Gastroesophageal sphincter (tissue), 4 donors: ENCODE results near the gene REPIN1. TPM values are rescaled to one million over a fixed set of nuclear protein-coding genes. Genes with fewer than 3 reads are reported as not detected.
"Not testable (repeated sequence)": the region's sequence is repeated elsewhere in the genome, so short reads cannot be mapped to it uniquely, and the experiment has no call there.

ENCODE experiments used
- ATAC-seq: fragments of 150-250 bp; one replicate; pipeline ENCODE4 v1.9.1; 2016; ENCODE audit warnings: mild to moderate bottlenecking, moderate library complexity
- H3K27ac ChIP-seq, 4 donors: fragments of 200-600 bp; sonication (generic) in 3 of 4; 1 replicate in 3 of 4; 2 replicates in 1 of 4; pipeline ENCODE4 v1.5.1; 2016 to 2019
- H3K27me3 ChIP-seq: fragments of 200-600 bp; sonication (generic); one replicate; pipeline ENCODE4 v1.5.1; 2019
- H3K36me3 ChIP-seq, 2 donors: fragments of 200-600 bp; sonication (generic); one replicate each; pipeline ENCODE4 v1.5.1; 2019; ENCODE audit warnings: control low read depth in 1 of 2
- H3K4me1 ChIP-seq, 3 donors: fragments of 200-600 bp; sonication (generic); 1 replicate in 2 of 3; 2 replicates in 1 of 3; pipeline ENCODE4 v1.5.1; 2016 to 2019; ENCODE audit warnings: control low read depth in 2 of 3
- H3K4me3 ChIP-seq, 2 donors: fragments of 200-600 bp; sonication (generic); one replicate each; pipeline ENCODE4 v1.5.1; 2019; ENCODE audit warnings: mild to moderate bottlenecking in 1 of 2, moderate library complexity in 1 of 2
- H3K9me3 ChIP-seq, 3 donors: fragments of 200-600 bp; sonication (generic); one replicate each; pipeline ENCODE4 v1.5.1; 2017 to 2019; ENCODE audit warnings: control low read depth in 2 of 3
- EP300 ChIP-seq: sonication (generic); formaldehyde crosslinking; IDR thresholded peaks from one replicate; pipeline ENCODE4 v1.6.1; 2017; ENCODE audit warnings: antibody characterized with exemption, mild to moderate bottlenecking
- POLR2A ChIP-seq, 2 donors: fragments of 450-650 bp; IDR thresholded peaks; one replicate each; pipeline ENCODE4 v1.6.1; 2017; ENCODE audit warnings: antibody characterized with exemption in 2 of 2, mild to moderate bottlenecking in 2 of 2, moderate library complexity in 1 of 2
- POLR2AphosphoS5 ChIP-seq: sonication (generic); formaldehyde crosslinking; IDR thresholded peaks from one replicate; pipeline ENCODE4 v1.6.1; 2017; ENCODE audit warnings: antibody characterized with exemption
- WGBS, 2 donors: methylation state at CpG; one replicate each; pipeline ENCODE4 v1.1.5; 2018; ENCODE audit warnings: low coverage in 1 of 2; 5-methylcytosine and 5-hydroxymethylcytosine counted together
- total RNA-seq, 4 donors: library from RNA; depleted of rRNA; stranded (reverse); fragments of >200 nt; gene quantifications; one replicate each; pipeline ENCODE4 v1.1.0, GENCODE V29; 2016
- TF ChIP-seq, protein P1 (sequence below), 4 experiments: fragments of 200-600 bp in 2 of 4; fragments of 450-650 bp in 2 of 4; sonication (generic) in 1 of 4; IDR thresholded peaks; one replicate each; pipeline ENCODE4 v1.5.1; 2017 to 2019; ENCODE audit warnings: antibody characterized with exemption in 4 of 4, mild to moderate bottlenecking in 2 of 4, moderate library complexity in 2 of 4

REPIN1 gene
- total RNA-seq, 4 donors from 2014 or later, result 72.7 to 132 (median 102) TPM

DNA sequence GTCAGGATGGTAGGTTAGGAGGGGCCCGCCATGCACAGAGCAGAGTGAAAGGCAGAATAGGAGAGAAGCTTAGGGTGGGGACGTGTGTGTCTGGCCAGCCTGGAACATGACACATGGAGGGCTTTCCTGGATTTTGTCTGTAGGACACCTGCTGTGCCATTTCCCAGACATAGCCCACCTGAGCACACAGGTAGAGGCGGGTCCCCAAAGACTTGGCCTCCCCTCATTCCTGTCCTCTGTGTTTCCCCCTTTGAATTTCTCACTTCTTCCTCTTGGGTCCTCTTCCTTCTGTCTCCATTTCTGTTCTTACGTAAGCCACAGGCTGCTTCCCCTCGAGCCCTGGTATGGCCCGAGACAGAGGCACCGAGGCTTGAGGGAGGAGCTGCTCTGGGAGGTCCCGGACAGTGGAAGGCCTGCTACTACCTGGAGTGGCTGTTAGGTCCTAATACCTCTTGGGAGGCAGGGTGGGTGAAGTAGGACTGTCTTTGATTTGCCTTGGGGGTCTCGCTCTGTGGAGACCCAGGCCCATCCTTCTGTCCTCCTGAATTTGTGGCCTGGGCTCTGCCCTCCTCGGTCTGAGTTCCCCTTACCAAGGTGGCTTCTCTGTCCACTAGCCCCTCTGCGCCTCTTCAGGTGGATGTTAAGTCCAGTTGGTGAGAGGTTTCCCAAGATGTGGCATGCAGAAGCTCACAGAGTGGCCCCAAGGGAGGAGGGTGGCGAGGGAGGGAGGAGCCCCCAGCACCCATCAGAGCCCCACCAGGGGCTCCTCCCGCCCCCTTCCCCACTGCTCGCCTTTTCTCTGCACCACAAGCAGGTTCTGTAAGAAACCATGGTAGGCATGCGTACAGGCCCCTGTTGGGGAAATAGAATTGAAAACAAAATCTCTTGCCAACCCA lies 16.0 kb downstream of the REPIN1 start:
- TF ChIP-seq POLR2A (IDR thresholded peaks at IDR 0.05) (no peak), POLR2AphosphoS5 (no peak), EP300 (no peak)
- TF ChIP-seq, protein P1, sequence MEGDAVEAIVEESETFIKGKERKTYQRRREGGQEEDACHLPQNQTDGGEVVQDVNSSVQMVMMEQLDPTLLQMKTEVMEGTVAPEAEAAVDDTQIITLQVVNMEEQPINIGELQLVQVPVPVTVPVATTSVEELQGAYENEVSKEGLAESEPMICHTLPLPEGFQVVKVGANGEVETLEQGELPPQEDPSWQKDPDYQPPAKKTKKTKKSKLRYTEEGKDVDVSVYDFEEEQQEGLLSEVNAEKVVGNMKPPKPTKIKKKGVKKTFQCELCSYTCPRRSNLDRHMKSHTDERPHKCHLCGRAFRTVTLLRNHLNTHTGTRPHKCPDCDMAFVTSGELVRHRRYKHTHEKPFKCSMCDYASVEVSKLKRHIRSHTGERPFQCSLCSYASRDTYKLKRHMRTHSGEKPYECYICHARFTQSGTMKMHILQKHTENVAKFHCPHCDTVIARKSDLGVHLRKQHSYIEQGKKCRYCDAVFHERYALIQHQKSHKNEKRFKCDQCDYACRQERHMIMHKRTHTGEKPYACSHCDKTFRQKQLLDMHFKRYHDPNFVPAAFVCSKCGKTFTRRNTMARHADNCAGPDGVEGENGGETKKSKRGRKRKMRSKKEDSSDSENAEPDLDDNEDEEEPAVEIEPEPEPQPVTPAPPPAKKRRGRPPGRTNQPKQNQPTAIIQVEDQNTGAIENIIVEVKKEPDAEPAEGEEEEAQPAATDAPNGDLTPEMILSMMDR (IDR thresholded peaks at IDR 0.05), result no peak
- no peaks in the 10 kb centered on the region for H3K9me3 ChIP-seq
- H3K27ac ChIP-seq, result peak overlapping the region in 3 of 4 donors; percentile 51 to 64 (median 57)
- H3K27me3 ChIP-seq, result no peaks in the 10 kb centered on the region
- no peak for ATAC-seq
- peaks cover 0 to 81% (median 5%) of the 10 kb centered on the region in 3 donors for H3K4me1 ChIP-seq
- no peak overlapping the region for H3K4me3 ChIP-seq
- peaks cover 0 to 7% of the 10 kb centered on the region in 2 donors for H3K36me3 ChIP-seq
- 70 to 93% methylated on average over 3 to 5 of the region's 15 CpGs for WGBS, 2 donors

DNA sequence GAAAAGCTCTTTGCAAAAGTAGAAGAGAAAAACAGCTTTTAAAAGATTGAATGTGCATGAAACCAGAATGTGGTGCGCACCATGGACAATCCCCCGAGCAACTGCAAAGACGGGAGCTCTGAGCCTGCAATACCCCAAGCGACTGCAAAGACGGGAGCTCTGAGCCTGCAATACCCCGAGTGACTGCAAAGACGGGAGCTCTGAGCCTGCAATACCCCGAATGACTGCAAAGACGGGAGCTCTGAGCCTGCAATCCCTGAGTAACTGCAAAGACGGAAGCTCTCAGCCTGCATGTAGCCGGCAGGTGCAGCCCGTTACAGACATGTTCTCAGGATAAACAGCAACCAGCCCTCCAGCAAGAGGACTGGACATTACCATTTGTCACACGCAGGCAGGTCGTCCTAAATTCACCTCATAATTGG lies 16.7 kb downstream of the REPIN1 start:
- 59% methylated on average over 2 of the region's 14 CpGs; no CpG with 5 or more reads in 1 of the 2 donors for WGBS, 2 donors

DNA sequence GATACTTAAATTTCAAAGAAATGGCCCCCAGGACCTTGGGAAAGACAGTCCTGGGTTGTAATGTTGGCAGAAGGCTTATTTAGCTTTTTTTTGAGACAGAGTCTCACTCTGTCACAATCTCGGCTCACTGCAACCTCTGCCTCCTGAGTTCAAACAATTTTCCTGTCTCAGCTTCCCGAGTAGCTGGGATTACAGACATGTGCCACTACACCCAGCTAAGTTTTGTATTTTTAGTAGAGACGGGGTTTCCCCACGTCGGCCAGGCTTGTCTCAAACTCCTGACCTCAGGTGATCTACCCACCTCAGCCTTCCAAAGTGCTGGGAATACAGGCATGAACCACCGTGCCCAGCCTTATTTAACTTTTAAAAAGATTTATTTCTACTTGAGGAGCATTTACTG lies 17.3 kb downstream of the REPIN1 start:
- not testable (repeated sequence) for H3K4me3 ChIP-seq, H3K9me3 ChIP-seq, ATAC-seq, H3K27me3 ChIP-seq
- WGBS, 2 donors, result 36 to 79% methylated on average over 6 of the region's 6 CpGs
- H3K27ac ChIP-seq, result peak overlapping the region in 2 of 4 donors; percentile 17 to 51
- H3K4me1 ChIP-seq, result peaks cover 0 to 70% (median 0%) of the 10 kb centered on the region in 3 donors
- H3K36me3 ChIP-seq, result peaks cover 0 to 12% of the 10 kb centered on the region in 2 donors

More for the DNA sequence above, 16.7 kb downstream of the REPIN1 start:
- no peak overlapping the region for H3K4me3 ChIP-seq
- H3K36me3 ChIP-seq, result peaks cover 0 to 12% of the 10 kb centered on the region in 2 donors
- no peaks in the 10 kb centered on the region for H3K9me3 ChIP-seq
- ATAC-seq, result no peak
- H3K27me3 ChIP-seq, result no peaks in the 10 kb centered on the region
- TF ChIP-seq, protein P1 (IDR thresholded peaks at IDR 0.05), result no peak
- TF ChIP-seq POLR2A (IDR thresholded peaks at IDR 0.05) (no peak), EP300 (no peak), POLR2AphosphoS5 (no peak)
- H3K4me1 ChIP-seq, result peaks cover 0 to 76% (median 1%) of the 10 kb centered on the region in 3 donors
- H3K27ac ChIP-seq, result peak overlapping the region in 2 of 4 donors; percentile 51 to 64

DNA sequence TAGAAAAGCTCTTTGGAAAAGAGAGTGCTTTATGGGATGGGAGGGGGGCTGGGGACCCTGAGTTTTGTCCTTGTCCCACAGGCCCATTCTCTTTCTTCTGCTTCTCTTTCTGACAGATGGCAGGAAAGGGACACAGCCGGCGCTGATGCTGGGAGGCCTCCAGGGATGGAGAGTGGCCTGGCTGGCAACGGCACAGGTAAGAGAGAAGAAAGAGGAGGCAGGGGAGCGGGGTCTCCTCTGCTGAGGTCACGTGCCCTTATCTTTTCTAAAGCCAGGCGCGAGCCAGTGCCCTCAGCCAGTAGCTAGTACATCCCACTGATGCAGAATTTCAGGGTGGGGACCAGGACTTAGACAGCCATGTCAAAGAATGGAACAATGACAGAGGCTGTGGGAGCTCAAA lies 19.7 kb downstream of the REPIN1 start:
- Histone ChIP-seq H3K27me3 (no peaks in the 10 kb centered on the region), H3K36me3 (peaks cover 0 to 12% of the 10 kb centered on the region in 2 donors), H3K27ac (peak overlapping the region; percentile 57 to 77 (median 71)), H3K4me1 (peaks cover 0 to 55% (median 0%) of the 10 kb centered on the region in 3 donors), H3K4me3 (no peak overlapping the region), H3K9me3 (no peaks in the 10 kb centered on the region)
- no peak for ATAC-seq
- TF ChIP-seq POLR2A (IDR thresholded peaks at IDR 0.05) (no peak), EP300 (no peak), POLR2AphosphoS5 (no peak)
- TF ChIP-seq, protein P1 (IDR thresholded peaks at IDR 0.05), result no peak
- 77 to 80% methylated on average over 1 to 6 of the region's 7 CpGs for WGBS, 2 donors

DNA sequence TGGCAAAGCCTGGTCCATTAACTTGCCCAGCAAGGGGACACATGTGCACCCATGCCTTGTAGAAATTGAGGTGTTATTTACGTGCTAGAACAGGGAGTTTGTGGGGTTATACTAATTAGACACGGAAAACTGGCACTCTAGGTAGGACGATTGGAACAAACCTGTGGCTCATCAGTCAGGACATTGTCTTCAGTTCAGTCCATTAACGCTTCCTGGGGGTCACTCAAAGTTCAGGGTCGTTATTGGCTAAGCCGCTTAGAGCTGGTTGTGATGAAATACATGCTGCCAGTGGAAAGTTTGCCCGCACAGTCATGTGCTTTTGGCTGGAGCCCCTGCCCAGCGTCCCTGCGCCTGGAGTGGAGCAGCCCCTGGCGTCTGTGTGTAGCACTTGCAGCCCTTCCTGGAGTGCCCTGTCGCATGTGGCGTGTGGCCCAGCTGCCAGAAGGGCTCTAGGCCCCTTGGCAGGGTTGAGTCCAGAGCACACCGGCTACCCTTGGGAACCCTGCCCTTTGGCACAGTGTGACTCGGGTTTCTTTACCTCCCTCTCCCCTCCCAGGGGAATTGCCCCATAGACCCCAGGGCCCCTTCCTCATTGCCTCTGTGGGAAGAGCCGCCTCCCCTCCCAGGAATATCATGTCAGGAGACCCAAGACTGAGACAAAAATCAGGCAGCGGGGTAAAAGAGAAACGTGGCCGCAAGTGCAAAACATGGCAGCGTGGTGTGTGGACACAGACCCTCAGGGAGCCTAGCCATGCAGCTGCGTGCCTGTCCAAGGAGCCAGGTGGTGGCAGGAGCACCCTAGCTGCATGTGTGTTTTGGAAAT lies 20.3 kb downstream of the REPIN1 start:
- H3K36me3 ChIP-seq, result peaks cover 0 to 12% of the 10 kb centered on the region in 2 donors
- ATAC-seq, result peak; percentile 91
- H3K27ac ChIP-seq, result peak overlapping the region; percentile 57 to 77 (median 71)
- WGBS, 2 donors, result 44 to 59% methylated on average over 6 to 11 of the region's 20 CpGs
- TF ChIP-seq POLR2A (IDR thresholded peaks at IDR 0.05), result no peak
- TF ChIP-seq EP300, result no peak
- TF ChIP-seq, protein P1 (IDR thresholded peaks at IDR 0.05), result peak in 3 of 4 experiments; percentile 81 to 89 (median 85)
- peak; percentile 81 for TF ChIP-seq POLR2AphosphoS5
- H3K4me1 ChIP-seq, result peaks cover 0 to 48% (median 0%) of the 10 kb centered on the region in 3 donors
- H3K9me3 ChIP-seq, result no peaks in the 10 kb centered on the region
- H3K27me3 ChIP-seq, result no peaks in the 10 kb centered on the region
- no peak overlapping the region for H3K4me3 ChIP-seq
